Calu3 (cell line): Measurements from ENCODE around the gene CAPZA1. TPM values are rescaled to one million over a fixed set of nuclear protein-coding genes. Genes with fewer than 3 reads are reported as not detected.
"Not testable (repeated sequence)": the region's sequence is repeated elsewhere in the genome, so short reads cannot be mapped to it uniquely, and the experiment has no call there.

Source experiments
- BruUV-seq: library from RNA; stranded (reverse); fragments of 400-500 nt; replicated peaks from 2 replicates; lab custom pipeline; 2021; lab: Mats Ljungman, UMichigan
- CTCF ChIA-PET: fragments of 300-600 bp; sonication (Branson Sonifier 250); formaldehyde crosslinking; loops from one replicate; lab custom pipeline; 2022; ENCODE audit warnings: antibody characterized with exemption; lab: Charles Lee
- DNase-seq: peaks from one replicate; pipeline ENCODE4 v3.0.0; 2022
- H3K27ac Mint-ChIP-seq: one replicate; pipeline ENCODE4 v1.8.0; 2022; ENCODE audit warnings: mixed read lengths; ENCODE audit not compliant: unreplicated experiment
- H3K27me3 Mint-ChIP-seq: one replicate; pipeline ENCODE4 v1.8.0; 2022; ENCODE audit warnings: mixed read lengths; ENCODE audit not compliant: unreplicated experiment
- H3K36me3 Mint-ChIP-seq: one replicate; pipeline ENCODE4 v1.8.0; 2022; ENCODE audit warnings: mild to moderate bottlenecking, moderate library complexity, mixed read lengths; ENCODE audit not compliant: insufficient read depth, unreplicated experiment
- H3K4me1 Mint-ChIP-seq: one replicate; pipeline ENCODE4 v1.8.0; 2022; ENCODE audit warnings: mild to moderate bottlenecking, low read depth, mixed read lengths; ENCODE audit not compliant: unreplicated experiment
- H3K4me3 Mint-ChIP-seq: one replicate; pipeline ENCODE4 v1.8.0; 2022; ENCODE audit warnings: mild to moderate bottlenecking, low read depth, moderate library complexity, mixed read lengths; ENCODE audit not compliant: unreplicated experiment
- H3K9me3 Mint-ChIP-seq: one replicate; pipeline ENCODE4 v1.8.0; 2022; ENCODE audit warnings: low read depth, mixed read lengths; ENCODE audit not compliant: unreplicated experiment
- intact Hi-C: fragments of 100-400 bp; cut with micrococcal nuclease; formaldehyde crosslinking; loops from one replicate; pipeline ENCODE4 v1.10.0; 2022; ENCODE audit not compliant: unreplicated experiment
- total RNA-seq: library from RNA; stranded (reverse); gene quantifications from 2 replicates; pipeline ENCODE4 v1.2.3, GENCODE V29; 2022
- TF ChIP-seq, protein P1 (sequence below): fragments of 200-600 bp; IDR thresholded peaks from one replicate; pipeline ENCODE4 v1.8.0; 2022; ENCODE audit warnings: antibody characterized with exemption; ENCODE audit not compliant: unreplicated experiment

The CAPZA1 gene
- total RNA-seq, 1 experiment from 2014 or later: 103 TPM

DNA sequence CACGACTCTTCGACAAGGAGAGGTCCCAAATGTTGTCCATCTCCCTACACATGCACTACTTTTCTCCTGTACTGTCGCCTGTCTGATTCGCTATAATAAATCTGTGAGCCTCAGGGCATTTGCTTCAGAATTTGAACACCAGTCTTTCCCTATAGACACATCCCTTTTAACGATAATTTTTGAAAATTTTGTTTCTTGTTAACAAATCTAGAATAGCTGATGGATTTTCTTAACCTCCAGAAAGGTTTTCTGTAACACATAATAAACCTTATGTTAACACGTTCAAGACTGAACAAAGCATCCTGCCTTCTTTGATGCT, 704 bp downstream of the CAPZA1 start:
- CTCF ChIA-PET: no interaction called here
- TF ChIP-seq, protein P1, sequence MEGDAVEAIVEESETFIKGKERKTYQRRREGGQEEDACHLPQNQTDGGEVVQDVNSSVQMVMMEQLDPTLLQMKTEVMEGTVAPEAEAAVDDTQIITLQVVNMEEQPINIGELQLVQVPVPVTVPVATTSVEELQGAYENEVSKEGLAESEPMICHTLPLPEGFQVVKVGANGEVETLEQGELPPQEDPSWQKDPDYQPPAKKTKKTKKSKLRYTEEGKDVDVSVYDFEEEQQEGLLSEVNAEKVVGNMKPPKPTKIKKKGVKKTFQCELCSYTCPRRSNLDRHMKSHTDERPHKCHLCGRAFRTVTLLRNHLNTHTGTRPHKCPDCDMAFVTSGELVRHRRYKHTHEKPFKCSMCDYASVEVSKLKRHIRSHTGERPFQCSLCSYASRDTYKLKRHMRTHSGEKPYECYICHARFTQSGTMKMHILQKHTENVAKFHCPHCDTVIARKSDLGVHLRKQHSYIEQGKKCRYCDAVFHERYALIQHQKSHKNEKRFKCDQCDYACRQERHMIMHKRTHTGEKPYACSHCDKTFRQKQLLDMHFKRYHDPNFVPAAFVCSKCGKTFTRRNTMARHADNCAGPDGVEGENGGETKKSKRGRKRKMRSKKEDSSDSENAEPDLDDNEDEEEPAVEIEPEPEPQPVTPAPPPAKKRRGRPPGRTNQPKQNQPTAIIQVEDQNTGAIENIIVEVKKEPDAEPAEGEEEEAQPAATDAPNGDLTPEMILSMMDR: no peak
- Mint-ChIP-seq H3K9me3 (no peaks in the 10 kb centered on the region), H3K4me1 (peaks cover 7% of the 10 kb centered on the region), H3K4me3 (peak overlapping the region; percentile 93), H3K27ac (peak overlapping the region; percentile 97), H3K36me3 (peaks cover 44% of the 10 kb centered on the region), H3K27me3 (no peaks in the 10 kb centered on the region)
- TSS peak; percentile 52 for BruUV-seq
- DNase-seq: no peak
- intact Hi-C loops: no loop called here

DNA sequence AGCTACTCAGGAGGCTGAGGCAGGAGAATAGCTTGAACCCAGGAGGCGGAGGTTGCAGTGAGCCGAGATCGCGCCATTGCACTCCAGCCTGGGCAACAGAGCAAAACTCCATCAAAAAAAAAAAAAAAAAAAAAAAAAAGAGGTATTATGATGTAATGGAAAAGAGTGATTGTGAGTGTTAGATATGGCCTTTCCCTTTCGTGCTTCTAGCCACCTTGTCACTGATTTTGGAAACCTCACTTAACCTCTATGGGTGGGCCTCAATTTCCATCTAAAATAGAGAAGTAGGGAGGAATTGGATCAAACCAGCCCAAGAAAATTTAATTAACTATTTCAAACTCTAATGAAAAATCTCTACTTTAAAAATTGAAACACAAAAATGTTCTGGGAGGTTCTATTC, 4.9 kb downstream of the CAPZA1 start:
- DNase-seq, H3K4me3 Mint-ChIP-seq, intact Hi-C loops, H3K27ac Mint-ChIP-seq, BruUV-seq, H3K27me3 Mint-ChIP-seq, H3K9me3 Mint-ChIP-seq: not testable (repeated sequence)
- CTCF ChIA-PET: interaction anchor here (0.7 kb wide), 1 partner anchor 49 kb away, joined by 6 read pairs; no protein-coding TSS in a partner anchor
- H3K4me1 Mint-ChIP-seq: peaks cover 16% of the 10 kb centered on the region
- H3K36me3 Mint-ChIP-seq: peaks cover 36% of the 10 kb centered on the region

DNA sequence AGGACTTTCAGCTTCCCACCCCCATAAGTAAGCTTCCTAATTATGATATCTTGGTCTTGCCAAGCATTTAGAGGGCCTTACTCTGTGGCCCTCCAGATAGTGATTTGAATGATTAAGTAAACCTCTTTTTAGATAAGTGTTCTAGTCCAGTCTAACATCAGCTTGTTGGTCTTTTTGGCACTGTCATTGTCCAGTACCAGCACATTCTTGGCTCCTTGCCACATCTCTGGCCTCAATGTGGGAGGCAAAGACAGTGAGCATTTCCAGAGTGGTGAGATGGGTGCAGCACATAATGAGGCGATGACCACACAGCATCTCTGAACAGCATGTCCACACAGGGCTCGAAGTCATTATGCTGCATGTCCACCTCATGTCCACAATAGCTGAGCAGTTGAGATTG, 6.1 kb downstream of the CAPZA1 start:
- Mint-ChIP-seq H3K9me3 (no peaks in the 10 kb centered on the region), H3K4me1 (peaks cover 19% of the 10 kb centered on the region), H3K36me3 (peaks cover 25% of the 10 kb centered on the region), H3K27ac (no peak overlapping the region), H3K4me3 (no peak overlapping the region), H3K27me3 (no peaks in the 10 kb centered on the region)
- intact Hi-C loops: no loop called here
- BruUV-seq: no TSS peak
- no peak for DNase-seq
- TF ChIP-seq, protein P1: no peak
- CTCF ChIA-PET: interaction anchor here (0.6 kb wide), 1 partner anchor 10 kb away, joined by 3 read pairs; no protein-coding TSS in a partner anchor

DNA sequence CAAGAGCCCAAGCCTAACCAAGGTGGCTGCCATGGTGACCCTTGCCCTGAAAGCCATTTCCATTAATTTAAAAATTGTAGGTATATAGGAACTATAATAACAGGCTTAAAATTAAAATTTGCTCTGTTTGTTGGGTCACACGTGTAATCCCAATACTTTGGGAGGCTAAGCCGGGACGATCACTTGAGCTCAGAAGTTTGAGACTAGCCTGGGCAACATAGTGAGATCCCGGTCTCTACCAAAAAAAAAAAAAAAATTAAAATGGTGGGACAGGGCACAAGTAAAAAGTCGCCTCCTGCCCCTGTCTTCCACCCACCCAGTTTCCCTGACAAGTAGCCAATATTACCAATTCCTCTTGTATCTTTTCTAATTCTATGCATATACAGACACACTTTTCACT, 6.6 kb downstream of the CAPZA1 start:
- TF ChIP-seq, protein P1: no peak
- no peak overlapping the region for H3K27ac Mint-ChIP-seq
- no peaks in the 10 kb centered on the region for H3K9me3 Mint-ChIP-seq
- no peak overlapping the region for H3K4me3 Mint-ChIP-seq
- peaks cover 19% of the 10 kb centered on the region for H3K4me1 Mint-ChIP-seq
- no TSS peak for BruUV-seq
- peaks cover 26% of the 10 kb centered on the region for H3K36me3 Mint-ChIP-seq
- intact Hi-C loops: no loop called here
- no peaks in the 10 kb centered on the region for H3K27me3 Mint-ChIP-seq
- CTCF ChIA-PET: interaction anchor here (0.6 kb wide), 1 partner anchor 9 kb away, joined by 3 read pairs; no protein-coding TSS in a partner anchor
- DNase-seq: no peak

- no peak overlapping the region for H3K4me3 Mint-ChIP-seq
- peaks cover 32% of the 10 kb centered on the region for H3K36me3 Mint-ChIP-seq
- TF ChIP-seq, protein P1: no peak
- no TSS peak for BruUV-seq
- H3K4me1 Mint-ChIP-seq: peaks cover 19% of the 10 kb centered on the region
- no peaks in the 10 kb centered on the region for H3K9me3 Mint-ChIP-seq
- H3K27me3 Mint-ChIP-seq: no peaks in the 10 kb centered on the region
- H3K27ac Mint-ChIP-seq: no peak overlapping the region
- intact Hi-C loops: no loop called here
- DNase-seq: no peak
- CTCF ChIA-PET: no interaction called here
These were observed 7.3 kb downstream of the CAPZA1 start for GRCh38 chr1:112626887-112627286.
